ENCODE measurements around the gene YIF1A.
A peak's percentile ranks its signal among the peaks of the same experiment; 100 is the strongest.
"Not testable (repeated sequence)": the region's sequence is repeated elsewhere in the genome, so short reads cannot be mapped to it uniquely, and the experiment has no call there.

YIF1A gene

GRCh38 chr11:66284526-66285078, 4.3 kb downstream of the YIF1A start:
- no peak for DNase-seq

GRCh38 chr11:66283461-66284105, 5.4 kb downstream of the YIF1A start:
- no peak for DNase-seq

- DNase-seq: peak; percentile 82
Measured at GRCh38 chr11:66282468-66283455, 6.2 kb downstream of the YIF1A start.

GRCh38 chr11:66281776-66282467, 7.0 kb downstream of the YIF1A start:
- no peak for DNase-seq

- DNase-seq: no peak
Measured at GRCh38 chr11:66281001-66281400, 7.9 kb downstream of the YIF1A start.

- DNase-seq: no peak
Measured at GRCh38 chr11:66280428-66280827, 8.5 kb downstream of the YIF1A start.

- no peak for DNase-seq
Measured at GRCh38 chr11:66279092-66279734, 9.7 kb downstream of the YIF1A start.

- no peak for DNase-seq
Measured at GRCh38 chr11:66278363-66279091, 10.4 kb downstream of the YIF1A start.

GRCh38 chr11:66277471-66278362, 11.2 kb downstream of the YIF1A start, which contains the start of gene CNIH2:
TSS of gene CNIH2 (plus strand) at chr11:66278175. CDS start at chr11:66278457, 282 bp downstream.
- DNase-seq: no peak

- DNase-seq: not testable (repeated sequence)
Measured at GRCh38 chr11:66277064-66277463, 11.9 kb downstream of the YIF1A start.

- DNase-seq: not testable (repeated sequence)
Measured at GRCh38 chr11:66276619-66277018, 12.3 kb downstream of the YIF1A start.

GRCh38 chr11:66275984-66276612, 12.8 kb downstream of the YIF1A start:
- DNase-seq: no peak

- DNase-seq: peak; percentile 22
Measured at GRCh38 chr11:66275396-66275795, 13.5 kb downstream of the YIF1A start.

GRCh38 chr11:66274219-66274618, 14.7 kb downstream of the YIF1A start:
- no peak for DNase-seq

GRCh38 chr11:66272596-66272995, 16.3 kb downstream of the YIF1A start:
- DNase-seq: no peak

GRCh38 chr11:66271816-66272215, 17.1 kb downstream of the YIF1A start:
- no peak for DNase-seq

- DNase-seq: no peak
Measured at GRCh38 chr11:66268952-66269905, 19.7 kb downstream of the YIF1A start.

- peak; percentile 92 for DNase-seq
Measured at GRCh38 chr11:66268244-66268951, 20.5 kb downstream of the YIF1A start, which contains the start of gene RAB1B. TSS of gene RAB1B (plus strand) at chr11:66268639. CDS start at chr11:66268680, 41 bp downstream.
